Upper lobe of right lung (tissue), 1 donor: Measurements from ENCODE around the gene CLPTM1L. TPM values are rescaled to one million over a fixed set of nuclear protein-coding genes. Genes with fewer than 3 reads are reported as not detected.

ENCODE experiments used
- ATAC-seq: fragments of 200-7000 bp; cut with Tn5 transposase; one replicate; pipeline ENCODE4 v1.9.1; 2020; ENCODE audit warnings: mild to moderate bottlenecking, moderate library complexity
- DNase-seq: peaks from one replicate; pipeline ENCODE4 v3.0.0-alpha.2; 2020
- H3K27ac ChIP-seq: fragments of 200-600 bp; one replicate; pipeline ENCODE4 v1.8.0; 2022
- H3K27me3 ChIP-seq: fragments of 200-600 bp; one replicate; pipeline ENCODE4 v1.8.0; 2022; ENCODE audit warnings: mild to moderate bottlenecking
- H3K36me3 ChIP-seq: fragments of 200-600 bp; one replicate; pipeline ENCODE4 v1.8.0; 2022
- H3K4me1 ChIP-seq: fragments of 200-600 bp; one replicate; pipeline ENCODE4 v1.8.0; 2022
- H3K4me3 ChIP-seq: fragments of 200-600 bp; one replicate; pipeline ENCODE4 v1.8.0; 2022; ENCODE audit warnings: mild to moderate bottlenecking
- H3K9me3 ChIP-seq: fragments of 200-600 bp; one replicate; pipeline ENCODE4 v1.8.0; 2022
- CTCF ChIP-seq: fragments of 200-600 bp; IDR thresholded peaks from one replicate; pipeline ENCODE4 v1.8.0; 2022; ENCODE audit warnings: antibody characterized with exemption
- intact Hi-C: fragments of 100-400 bp; cut with DNase I; formaldehyde crosslinking; loops from one replicate; pipeline ENCODE4 v1.11.0; 2022
- total RNA-seq: library from RNA; stranded (reverse); fragmentation: NEBNext Ultra II Directional; extraction: Animal tissue kit (Norgen Biotek cat#: 25700); gene quantifications from one replicate; pipeline ENCODE4 v1.2.1, GENCODE V29; 2021
- donor health status: DM: no; HTN: yes; CAD: no; lungs with severe emphysema.

Gene CLPTM1L
- total RNA-seq, 1 donor from 2014 or later: 153 TPM

- DNase-seq: peak; percentile 33
- intact Hi-C loops: no loop called here
- Histone ChIP-seq H3K4me3 (no peak overlapping the region), H3K36me3 (no peaks in the 10 kb centered on the region), H3K27me3 (no peaks in the 10 kb centered on the region), H3K27ac (no peak overlapping the region), H3K9me3 (no peaks in the 10 kb centered on the region), H3K4me1 (peaks cover 5% of the 10 kb centered on the region)
- TF ChIP-seq CTCF: no peak
- ATAC-seq: no peak
Measured at GRCh38 chr5:1310118-1310517, 34.8 kb downstream of the CLPTM1L start.

GRCh38 chr5:1304033-1304432, 40.9 kb downstream of the CLPTM1L start:
- intact Hi-C loops: no loop called here
- H3K27ac ChIP-seq: no peak overlapping the region
- no peak overlapping the region for H3K4me3 ChIP-seq
- ATAC-seq: peak; percentile 51
- DNase-seq: no peak
- H3K36me3 ChIP-seq: no peaks in the 10 kb centered on the region
- H3K9me3 ChIP-seq: no peaks in the 10 kb centered on the region
- no peaks in the 10 kb centered on the region for H3K4me1 ChIP-seq
- H3K27me3 ChIP-seq: no peaks in the 10 kb centered on the region
- no peak for TF ChIP-seq CTCF

- Histone ChIP-seq H3K4me3 (no peak overlapping the region), H3K27ac (no peak overlapping the region), H3K27me3 (no peaks in the 10 kb centered on the region), H3K36me3 (no peaks in the 10 kb centered on the region), H3K4me1 (no peaks in the 10 kb centered on the region), H3K9me3 (no peaks in the 10 kb centered on the region)
- no peak for TF ChIP-seq CTCF
- ATAC-seq: no peak
- no peak for DNase-seq
- intact Hi-C loops: no loop called here
Measured at GRCh38 chr5:1302258-1302657, 42.6 kb downstream of the CLPTM1L start.

- no peaks in the 10 kb centered on the region for H3K27me3 ChIP-seq
- H3K9me3 ChIP-seq: no peaks in the 10 kb centered on the region
- TF ChIP-seq CTCF: no peak
- no peak for ATAC-seq
- no peak overlapping the region for H3K27ac ChIP-seq
- intact Hi-C loops: no loop called here
- no peak overlapping the region for H3K4me3 ChIP-seq
- H3K36me3 ChIP-seq: no peaks in the 10 kb centered on the region
- DNase-seq: peak; percentile 56
- no peaks in the 10 kb centered on the region for H3K4me1 ChIP-seq
Measured at GRCh38 chr5:1300581-1301083, 44.3 kb downstream of the CLPTM1L start.

- DNase-seq: peak; percentile 56
Measured at GRCh38 chr5:1299961-1300360, 44.9 kb downstream of the CLPTM1L start.

More at GRCh38 chr5:1299961-1300360, 44.9 kb downstream of the CLPTM1L start:
- H3K4me3 ChIP-seq: no peak overlapping the region
- no peak for TF ChIP-seq CTCF
- no peaks in the 10 kb centered on the region for H3K27me3 ChIP-seq
- no peaks in the 10 kb centered on the region for H3K36me3 ChIP-seq
- H3K27ac ChIP-seq: no peak overlapping the region
- no peaks in the 10 kb centered on the region for H3K4me1 ChIP-seq
- ATAC-seq: no peak
- intact Hi-C loops: no loop called here
- no peaks in the 10 kb centered on the region for H3K9me3 ChIP-seq
